ENCODE measurements around the gene SRGAP1. TPM values are rescaled to one million over a fixed set of nuclear protein-coding genes. Genes with fewer than 3 reads are reported as not detected.

SRGAP1 gene
- total and polyA plus RNA-seq, 2 of the 8 experiments (the other 6 are each of a cell fraction or from before 2014, with no cell fraction given), result 3.2 to 7.3 TPM

DNA sequence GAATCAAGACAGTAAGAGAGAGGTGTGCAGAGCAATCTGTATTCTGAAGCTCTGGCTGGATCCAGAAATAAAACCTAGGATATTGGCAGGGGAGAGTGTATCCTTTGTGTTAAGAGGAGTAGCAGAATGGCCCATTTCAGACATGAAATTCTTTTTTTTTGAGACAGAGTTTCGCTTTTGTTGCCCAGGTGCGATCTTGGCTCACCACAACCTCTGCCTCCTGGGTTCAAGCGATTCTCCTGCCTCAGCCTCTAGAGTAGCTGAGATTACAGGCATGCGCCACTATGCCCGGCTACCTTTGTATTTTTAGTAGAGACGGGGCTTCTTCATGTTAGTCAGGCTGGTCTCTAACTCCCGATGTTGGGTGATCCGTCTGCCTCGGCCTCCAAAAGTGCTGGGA lies 6.1 kb upstream of the SRGAP1 start (continued):
- no peak for TF ChIP-seq PHF8 (conservative IDR thresholded peaks at IDR 0.05; ENCODE audit: low read depth, low read length)
- TF ChIP-seq TEAD4 (IDR thresholded peaks at IDR 0.05; ENCODE audit: low read depth, low read length), result no peak
- no peak for TF ChIP-seq YY1 (IDR thresholded peaks at IDR 0.05; ENCODE audit: low read depth, low read length)
- TF ChIP-seq SUZ12 (IDR thresholded peaks at IDR 0.05; ENCODE audit: low read length), result no peak
